ENCODE measurements around the gene PLSCR1. TPM values are rescaled to one million over a fixed set of nuclear protein-coding genes. Genes with fewer than 3 reads are reported as not detected.
A peak's percentile ranks its signal among the peaks of the same experiment; 100 is the strongest.
"Not testable (repeated sequence)": the region's sequence is repeated elsewhere in the genome, so short reads cannot be mapped to it uniquely, and the experiment has no call there.

The PLSCR1 gene
- total RNA-seq, 1 donor from 2014 or later, result 23.6 TPM

DNA sequence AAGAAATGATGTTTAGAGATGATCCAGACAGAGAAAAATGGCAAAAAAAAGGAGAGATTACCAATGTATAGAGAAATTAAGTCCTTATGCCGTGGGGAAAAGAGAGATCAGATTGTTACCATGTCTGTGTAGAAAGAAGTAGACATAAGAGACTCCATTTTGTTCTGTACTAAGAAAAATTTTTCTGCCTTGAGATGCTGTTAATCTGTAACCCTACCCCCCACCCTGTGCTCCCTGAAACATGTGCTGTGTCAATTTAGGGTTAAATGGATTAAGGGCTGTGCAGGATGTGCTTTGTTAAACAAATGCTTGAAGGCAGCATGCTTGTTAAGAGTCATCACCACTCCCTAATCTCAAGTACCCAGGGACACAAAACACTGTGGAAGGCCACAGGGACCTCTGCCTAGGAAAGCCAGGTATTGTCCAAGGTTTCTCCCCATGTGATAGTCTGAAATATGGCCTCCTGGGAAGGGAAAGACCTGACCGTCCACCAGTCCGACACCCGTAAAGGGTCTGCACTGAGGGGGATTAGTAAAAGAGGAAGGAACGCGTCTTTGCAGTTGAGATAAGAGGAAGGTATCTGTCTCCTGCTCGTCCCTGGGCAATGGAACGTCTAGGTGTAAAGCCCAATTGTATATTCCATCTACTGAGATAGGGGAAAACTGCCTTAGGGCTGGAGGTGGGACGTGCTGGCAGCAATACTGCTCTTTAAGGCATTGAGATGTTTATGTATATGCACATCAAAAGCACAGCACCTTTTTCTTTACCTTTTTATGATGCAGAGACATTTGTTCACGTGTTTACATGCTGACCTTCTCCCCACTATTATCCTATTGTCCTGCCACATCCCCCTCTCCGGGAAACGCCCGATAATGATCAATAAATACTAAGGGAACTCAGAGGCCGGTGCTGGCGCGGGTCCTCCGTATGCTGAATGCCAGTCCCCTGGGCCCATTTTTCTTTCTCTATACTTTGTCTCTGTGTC, 21.9 kb downstream of the PLSCR1 start:
- ATAC-seq, DNase-seq: not testable (repeated sequence)

GRCh38 chr3:146521394-146521793, 23.0 kb downstream of the PLSCR1 start:
- intact Hi-C loops (cut with micrococcal nuclease), result no loop called here
- DNase-seq (no peak), ATAC-seq (no peak)

More for the DNA sequence above, 21.9 kb downstream of the PLSCR1 start:
- intact Hi-C loops (cut with micrococcal nuclease), result not testable (repeated sequence)

- intact Hi-C loops (cut with micrococcal nuclease), result no loop called here
- ATAC-seq (no peak), DNase-seq (no peak)
Measured at GRCh38 chr3:146519810-146520209, 24.6 kb downstream of the PLSCR1 start.

DNA sequence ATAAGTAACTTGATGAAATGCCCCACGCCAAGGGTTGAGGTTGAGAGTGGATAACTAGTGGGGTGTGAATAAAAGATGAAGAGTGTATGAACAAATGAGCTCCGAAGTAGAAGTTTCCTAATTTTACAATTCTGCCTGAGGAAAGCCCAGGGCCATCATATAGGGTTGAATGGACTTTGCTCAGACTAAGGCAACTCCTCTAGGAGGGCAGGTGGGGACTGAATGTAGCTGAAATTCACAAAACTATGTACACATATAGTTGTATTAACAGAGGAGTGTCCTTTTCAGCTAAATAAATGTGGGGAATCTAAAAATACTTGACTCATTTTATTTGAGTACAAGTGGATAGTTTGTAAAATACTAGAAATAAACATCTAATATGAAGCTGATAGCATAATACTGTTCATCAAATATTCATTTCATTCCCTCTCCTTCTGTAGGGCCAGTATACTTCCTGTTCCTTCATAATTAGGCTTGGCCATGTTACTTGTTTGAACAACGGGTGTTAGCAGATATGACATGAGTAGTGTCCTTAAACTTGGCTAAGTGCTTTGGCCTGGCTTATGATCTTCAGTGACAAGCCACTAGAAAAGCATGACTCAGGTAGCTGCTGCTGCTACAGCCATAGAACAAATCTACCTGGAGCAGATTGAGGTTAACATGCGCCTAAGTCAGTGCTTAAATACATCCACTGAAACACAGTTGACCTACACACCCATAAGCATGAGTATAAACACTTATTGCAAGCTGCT, 26.5 kb downstream of the PLSCR1 start:
- DNase-seq (no peak), ATAC-seq (peak; percentile 75)
- intact Hi-C loops (cut with micrococcal nuclease), result no loop called here

DNA sequence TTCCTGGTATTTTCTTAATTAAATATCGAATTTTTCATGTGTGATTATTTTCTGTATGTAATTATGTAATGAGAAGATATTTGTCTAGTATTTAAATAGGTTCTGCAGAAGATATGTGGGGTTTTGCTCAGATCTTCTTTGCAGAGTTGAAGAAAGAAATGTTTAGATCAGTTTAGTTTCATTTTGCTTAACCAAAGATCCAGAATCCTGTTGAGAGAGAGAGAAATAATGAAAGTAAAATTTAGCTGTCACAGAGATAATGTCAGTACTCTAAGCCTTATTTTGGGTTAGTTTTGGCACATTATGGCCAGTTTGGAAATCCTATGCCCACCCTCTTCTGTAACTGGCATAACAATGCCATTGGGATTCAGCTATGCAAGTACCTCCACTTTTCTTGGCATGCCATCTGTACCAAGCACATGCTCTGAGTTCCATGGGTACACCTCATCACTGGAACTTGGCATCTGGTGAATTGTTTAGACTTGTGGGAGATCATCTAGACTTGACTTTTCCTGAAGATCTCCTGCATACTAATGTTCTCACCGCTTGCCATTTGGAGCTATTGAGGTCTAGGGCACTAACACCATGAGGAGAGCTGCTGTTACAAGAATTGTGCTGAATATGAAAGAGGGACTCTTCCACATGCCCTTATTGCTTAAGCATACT, 30.9 kb downstream of the PLSCR1 start:
- intact Hi-C loops (cut with micrococcal nuclease), result no loop called here
- ATAC-seq, result no peak
- DNase-seq, result no peak

GRCh38 chr3:146511402-146512134, 32.8 kb downstream of the PLSCR1 start:
- DNase-seq, result no peak
- ATAC-seq, result no peak
- intact Hi-C loops (cut with micrococcal nuclease), result no loop called here

DNA sequence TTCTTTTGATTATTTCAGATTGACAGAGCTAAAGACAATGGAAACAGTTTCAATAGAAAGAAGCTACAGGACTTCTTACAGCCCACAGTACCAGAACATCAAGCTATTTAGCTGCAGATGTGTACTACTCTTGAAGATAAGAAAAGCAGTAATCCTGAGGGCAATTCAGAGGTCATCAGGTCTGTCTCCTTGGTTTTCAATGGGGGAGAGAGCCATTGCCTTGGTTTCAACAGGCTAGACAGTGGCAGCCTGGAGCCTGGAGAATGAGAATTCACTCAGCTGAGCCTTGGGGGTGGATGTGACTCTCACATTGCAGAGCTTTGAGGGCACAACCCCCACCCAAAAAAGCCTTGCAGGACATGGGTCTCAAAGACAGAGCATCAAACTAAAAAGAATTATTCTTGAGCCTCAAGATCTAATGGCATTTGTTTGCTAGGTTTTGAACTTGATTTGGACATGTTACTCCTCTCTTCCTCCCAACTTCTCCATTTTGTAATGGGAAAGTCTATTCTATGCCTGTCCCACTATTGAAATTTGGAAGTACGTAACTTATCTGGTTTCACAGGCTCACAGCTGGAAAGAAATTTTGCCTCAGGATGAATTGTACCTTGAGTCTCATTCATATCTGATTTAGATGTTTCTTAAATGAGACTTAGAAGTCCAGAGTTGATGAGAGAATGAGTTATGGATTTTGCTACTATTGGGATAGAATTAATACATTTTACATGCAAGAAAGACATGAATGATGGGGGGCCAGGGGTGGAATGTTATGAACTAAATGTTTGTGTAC, 36.9 kb downstream of the PLSCR1 start:
- ATAC-seq (no peak), DNase-seq (no peak)
- intact Hi-C loops (cut with micrococcal nuclease), result no loop called here

GRCh38 chr3:146505516-146505915, 38.9 kb downstream of the PLSCR1 start:
- intact Hi-C loops (cut with micrococcal nuclease), result no loop called here
- no peak for ATAC-seq
- no peak for DNase-seq

DNA sequence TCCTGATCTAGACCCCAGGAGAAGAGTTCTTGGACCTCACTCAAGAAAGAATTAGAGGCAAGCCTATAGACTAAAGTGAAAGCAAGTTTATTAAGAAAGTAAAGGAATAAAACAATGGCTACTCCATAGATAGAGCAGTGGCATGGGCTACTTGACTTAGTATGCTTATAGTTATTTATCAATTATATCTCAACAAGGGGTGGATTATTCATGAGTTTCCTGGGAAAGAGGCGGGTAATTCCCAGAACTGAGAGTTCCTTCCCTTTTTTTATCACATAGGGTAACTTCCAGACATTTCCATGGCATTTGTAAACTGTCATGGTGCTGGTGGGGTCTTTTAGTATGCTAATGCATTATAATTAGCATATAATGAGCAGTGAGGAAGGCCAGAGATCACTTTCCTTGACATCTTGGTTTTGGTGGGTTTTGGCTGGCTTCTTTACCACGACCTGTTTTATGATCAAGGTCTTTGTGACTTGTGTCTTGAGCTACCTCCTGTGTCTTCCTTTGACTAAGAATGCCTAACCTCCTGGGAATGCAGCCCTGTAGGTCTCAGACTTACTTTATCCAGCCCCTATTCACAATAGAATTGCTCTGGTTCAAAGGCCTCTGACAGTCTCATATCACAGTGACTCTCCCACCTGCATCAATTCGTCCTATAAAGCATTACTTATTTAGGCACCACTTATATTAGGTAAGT, 39.8 kb downstream of the PLSCR1 start:
- intact Hi-C loops (cut with micrococcal nuclease), result no loop called here
- ATAC-seq (no peak), DNase-seq (no peak)

GRCh38 chr3:146503461-146504202, 40.8 kb downstream of the PLSCR1 start:
- intact Hi-C loops (cut with micrococcal nuclease), result no loop called here
- ATAC-seq (no peak), DNase-seq (no peak)

- no peak for DNase-seq
- no peak for ATAC-seq
- intact Hi-C loops (cut with micrococcal nuclease), result no loop called here
Measured at GRCh38 chr3:146502887-146503460, 41.4 kb downstream of the PLSCR1 start.

DNA sequence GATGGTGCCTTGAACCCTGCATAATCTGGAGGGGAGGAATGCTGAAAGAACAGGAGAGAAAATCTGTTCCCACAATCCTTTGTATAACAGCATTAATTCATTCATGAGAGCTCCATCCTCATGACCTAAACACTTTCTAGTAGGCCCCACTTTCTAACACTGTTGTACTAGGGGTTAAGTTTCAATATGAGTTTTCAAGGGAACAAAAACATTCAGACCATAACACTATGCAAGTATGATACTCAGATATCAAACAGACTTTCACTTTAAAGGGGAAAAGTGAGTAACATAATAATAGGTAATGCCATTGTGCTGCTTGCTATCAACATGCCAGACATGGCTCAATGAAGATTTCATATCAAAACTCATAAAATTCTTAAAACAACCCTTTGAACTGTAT, 42.7 kb downstream of the PLSCR1 start:
- ATAC-seq (no peak), DNase-seq (no peak)
- intact Hi-C loops (cut with micrococcal nuclease), result no loop called here

DNA sequence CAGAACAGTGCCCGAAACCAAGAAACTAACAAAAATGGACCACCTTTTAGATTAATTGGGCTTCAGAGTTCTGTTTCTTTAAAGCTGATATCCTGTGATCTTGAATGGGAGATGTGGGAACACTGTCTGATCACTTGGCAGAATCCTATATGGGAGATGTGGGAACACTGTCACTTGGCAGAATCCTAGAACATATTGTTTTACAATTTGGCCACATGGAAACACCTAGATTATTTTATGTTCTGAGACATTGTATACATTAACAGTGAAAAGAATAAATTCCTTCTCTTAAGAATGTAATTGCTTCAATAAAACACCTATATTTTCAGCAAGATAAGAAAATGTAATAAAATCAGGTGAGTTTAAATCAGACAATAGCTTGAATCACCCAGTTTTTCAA, 44.7 kb downstream of the PLSCR1 start:
- intact Hi-C loops (cut with micrococcal nuclease), result no loop called here
- no peak for ATAC-seq
- no peak for DNase-seq

GRCh38 chr3:146498002-146498736, 46.2 kb downstream of the PLSCR1 start:
- DNase-seq, result no peak
- intact Hi-C loops (cut with micrococcal nuclease), result no loop called here
- no peak for ATAC-seq

DNA sequence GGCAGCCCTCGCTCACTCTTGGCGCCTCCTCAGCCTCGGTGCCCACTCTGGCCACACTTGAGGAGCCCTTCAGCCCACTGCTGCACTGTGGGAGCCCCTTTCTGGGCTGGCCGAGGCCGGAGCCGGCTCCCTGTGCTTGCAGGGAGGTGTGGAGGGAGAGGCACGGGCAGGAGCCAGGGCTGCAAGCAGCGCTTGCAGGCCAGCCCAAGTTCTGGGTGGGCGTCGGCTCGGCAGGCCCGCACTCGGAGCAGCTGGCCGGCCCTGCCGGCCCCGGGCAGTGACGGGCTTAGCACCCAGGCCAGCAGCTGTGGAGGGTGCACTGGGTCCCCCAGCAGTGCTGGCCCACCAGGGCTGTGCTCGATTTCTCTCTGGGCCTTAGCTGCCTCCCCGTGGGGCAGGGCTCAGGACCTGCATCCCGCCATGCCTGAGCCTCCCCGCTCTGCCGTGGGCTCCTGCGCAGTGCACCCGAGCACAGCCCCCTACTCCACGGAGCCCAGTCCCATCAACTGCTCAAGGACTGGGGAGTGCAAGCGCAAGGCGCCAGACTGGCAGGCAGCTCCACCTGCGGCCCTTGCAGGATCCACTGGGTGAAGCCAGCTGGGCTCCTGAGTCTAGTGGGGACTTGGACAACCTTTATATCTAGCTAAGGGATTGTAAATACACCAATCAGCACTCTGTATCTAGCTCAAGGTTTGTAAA, 47.1 kb downstream of the PLSCR1 start:
- intact Hi-C loops (cut with micrococcal nuclease); ATAC-seq: not testable (repeated sequence)
- DNase-seq, result peak; percentile 19
